A549 (cell line): Measurements from ENCODE around the gene TMEM185B. TPM values are rescaled to one million over a fixed set of nuclear protein-coding genes. Genes with fewer than 3 reads are reported as not detected.

ENCODE experiments used
- ATAC-seq, 2 experiments: fragments of 200-7000 bp in 1 of 2; fragments of >200 bp in 1 of 2; cut with Nextera tagmentation in 1 of 2; cut with Tn5 transposase in 1 of 2; 3 replicates each; pipeline versions ENCODE4 v1.8.0 to v1.9.1; 2018 to 2020; ENCODE audit warnings: mild to moderate bottlenecking in 1 of 2, moderate library complexity in 1 of 2
- CTCF ChIA-PET: fragments of 300-600 bp; sonication (Branson Sonifier 250); formaldehyde crosslinking; extraction: SDS; loops from one replicate; lab custom pipeline; 2021; ENCODE audit warnings: antibody characterized with exemption, inconsistent platforms; lab: Yijun Ruan, JAX
- POLR2A ChIA-PET: fragments of 350-600 bp; formaldehyde crosslinking; extraction: SDS; loops from one replicate; lab custom pipeline; 2021; ENCODE audit warnings: antibody characterized with exemption, inconsistent platforms; lab: Yijun Ruan, JAX
- DNase-seq, 2 experiments: peaks; one replicate each; pipeline versions ENCODE4 v3.0.0 to v3.0.0-alpha.2; 2011 to 2016; ENCODE audit warnings: low read depth in 1 of 2, low spot score in 1 of 2
- FAIRE-seq: peaks from 2 replicates; lab custom pipeline; 2011; peaks lifted over from hg19 to GRCh38; lab: Jason Lieb, UNC
- H3K27ac ChIP-seq, 2 experiments: fragments of >200 bp; sonication (Bioruptor Twin); formaldehyde crosslinking; 3 replicates each; pipeline ENCODE4 v1.5.1; 2016 to 2017
- H3K4me1 ChIP-seq: fragments of >200 bp; sonication (Bioruptor Twin); formaldehyde crosslinking; 3 replicates; pipeline ENCODE4 v1.6.1; 2016
- H3K4me2 ChIP-seq: fragments of >200 bp; sonication (Bioruptor Twin); formaldehyde crosslinking; 3 replicates; pipeline ENCODE4 v1.6.1; 2016
- H3K4me3 ChIP-seq: fragments of >200 bp; sonication (Bioruptor Twin); formaldehyde crosslinking; 3 replicates; pipeline ENCODE4 v1.5.1; 2016
- H3K9me3 ChIP-seq: fragments of >200 bp; sonication (Bioruptor Twin); formaldehyde crosslinking; 3 replicates; pipeline ENCODE4 v1.6.1; 2016
- ATOH8 ChIP-seq: fragments of 250-450 bp; sonication (Bioruptor Pico); IDR thresholded peaks from 2 replicates; pipeline ENCODE4 v1.5.0; 2020; ENCODE audit warnings: low read depth, mild to moderate bottlenecking, moderate library complexity
- BHLHE40 ChIP-seq: IDR thresholded peaks from 2 replicates; pipeline ENCODE4 v1.6.1; 2012; ENCODE audit warnings: low read depth, low read length, inconsistent platforms
- CBX8 ChIP-seq: fragments of 200-600 bp; sonication (generic); IDR thresholded peaks from 2 replicates; pipeline ENCODE4 v1.6.1; 2016
- CEBPB ChIP-seq, 2 experiments: fragments of >200 bp in 1 of 2; sonication (Bioruptor Twin) in 1 of 2; formaldehyde crosslinking in 1 of 2; IDR thresholded peaks; 2 replicates each; pipeline ENCODE4 v1.6.1; 2012 to 2016
- CHD4 ChIP-seq: fragments of 200-600 bp; sonication (generic); IDR thresholded peaks from 2 replicates; pipeline ENCODE4 v1.6.1; 2016; ENCODE audit warnings: antibody characterized with exemption, mild to moderate bottlenecking, borderline replicate concordance
- EHF ChIP-seq: fragments of 250-450 bp; sonication (Bioruptor Pico); IDR thresholded peaks from 2 replicates; pipeline ENCODE4 v1.5.0; 2020; ENCODE audit warnings: mild to moderate bottlenecking
- EHMT2 ChIP-seq: fragments of 200-600 bp; sonication (generic); IDR thresholded peaks from 2 replicates; pipeline ENCODE4 v1.6.1; 2016; ENCODE audit warnings: antibody characterized with exemption, low read depth, mild to moderate bottlenecking, moderate library complexity
- EP300 ChIP-seq, 2 experiments: fragments of >200 bp; sonication (Bioruptor Twin); formaldehyde crosslinking; IDR thresholded peaks; 2 replicates in 1 of 2; 3 replicates in 1 of 2; pipeline ENCODE4 v1.6.1; 2016 to 2017
- ESRRA ChIP-seq: fragments of 150-350 bp; IDR thresholded peaks from 2 replicates; pipeline ENCODE4 v1.6.1; 2014; ENCODE audit warnings: mild to moderate bottlenecking, low read length, borderline replicate concordance
- FOSB ChIP-seq: fragments of 250-450 bp; sonication (Bioruptor Pico); IDR thresholded peaks from 2 replicates; pipeline ENCODE4 v1.5.0; 2020; ENCODE audit warnings: mild to moderate bottlenecking, moderate library complexity
- FOXS1 ChIP-seq: fragments of 250-450 bp; sonication (Bioruptor Pico); IDR thresholded peaks from 2 replicates; pipeline ENCODE4 v1.5.0; 2020; ENCODE audit warnings: mild to moderate bottlenecking, moderate library complexity
- GATA3 ChIP-seq: IDR thresholded peaks from 2 replicates; pipeline ENCODE4 v1.6.1; 2012; ENCODE audit warnings: borderline replicate concordance
- HOXA7 ChIP-seq: fragments of 250-450 bp; sonication (Bioruptor Pico); IDR thresholded peaks from 2 replicates; pipeline ENCODE4 v1.5.0; 2020; ENCODE audit warnings: mild to moderate bottlenecking, moderate library complexity
- KDM1A ChIP-seq: fragments of 200-600 bp; sonication (generic); IDR thresholded peaks from 2 replicates; pipeline ENCODE4 v1.6.1; 2016; ENCODE audit warnings: low read depth, mild to moderate bottlenecking
- MAFK ChIP-seq: fragments of 450-650 bp; IDR thresholded peaks from 2 replicates; pipeline ENCODE4 v1.6.1; 2014; ENCODE audit not compliant: partially characterized antibody
- NR3C1 ChIP-seq: fragments of >200 bp; sonication (Bioruptor Twin); formaldehyde crosslinking; IDR thresholded peaks from 3 replicates; pipeline ENCODE4 v1.6.1; 2017
- POLR2A ChIP-seq: IDR thresholded peaks from 2 replicates; pipeline ENCODE4 v1.6.1; 2012; ENCODE audit warnings: mild to moderate bottlenecking, low read length
- RAD21 ChIP-seq, 2 experiments: fragments of >200 bp in 1 of 2; sonication (Bioruptor Twin) in 1 of 2; formaldehyde crosslinking in 1 of 2; IDR thresholded peaks in 1 of 2; conservative IDR thresholded peaks in 1 of 2; 2 replicates in 1 of 2; 3 replicates in 1 of 2; pipeline ENCODE4 v1.6.1; 2012 to 2018; ENCODE audit warnings: inconsistent platforms in 1 of 2
- RARB ChIP-seq: fragments of 250-450 bp; sonication (Bioruptor Pico); IDR thresholded peaks from 2 replicates; pipeline ENCODE4 v1.8.0; 2021; ENCODE audit warnings: mild to moderate bottlenecking, moderate library complexity
- RFX5 ChIP-seq: fragments of 450-650 bp; IDR thresholded peaks from 2 replicates; pipeline ENCODE4 v1.7.1; 2014; ENCODE audit warnings: antibody characterized with exemption, mild to moderate bottlenecking, moderate library complexity
- RNF2 ChIP-seq: fragments of 200-600 bp; sonication (generic); IDR thresholded peaks from 2 replicates; pipeline ENCODE4 v1.6.1; 2016; ENCODE audit warnings: low read depth, mild to moderate bottlenecking, antibody characterized with exemption, moderate library complexity, borderline replicate concordance
- SMC3 ChIP-seq: fragments of >200 bp; sonication (Bioruptor Twin); formaldehyde crosslinking; IDR thresholded peaks from 3 replicates; pipeline ENCODE4 v1.6.1; 2018; ENCODE audit warnings: inconsistent platforms
- SREBF2 ChIP-seq: fragments of 450-650 bp; IDR thresholded peaks from 2 replicates; pipeline ENCODE4 v1.6.1; 2014; ENCODE audit warnings: mild to moderate bottlenecking, moderate library complexity
- TFCP2L1 ChIP-seq: fragments of 250-450 bp; sonication (Bioruptor Pico); IDR thresholded peaks from 2 replicates; pipeline ENCODE4 v1.5.0; 2021; ENCODE audit warnings: mild to moderate bottlenecking
- ZSCAN20 ChIP-seq: fragments of 250-450 bp; sonication (Bioruptor Pico); IDR thresholded peaks from 2 replicates; pipeline ENCODE4 v1.8.0; 2022; ENCODE audit warnings: mild to moderate bottlenecking, moderate library complexity
- WGBS: methylation state at CpG from one replicate; pipeline ENCODE4 v1.1.6; 2017; ENCODE audit errors: missing lambda C conversion rate; 5-methylcytosine and 5-hydroxymethylcytosine counted together
- polyA plus RNA-seq, 4 experiments: library from polyadenylated mRNA; depleted of rRNA in 3 of 4; stranded (reverse); fragments of >200 nt; fragmentation: RNase III in 1 of 4; extraction: RNeasy Plus Mini Kit Qiagen cat#74134 plus additional on column Dnase treatment in 1 of 4; gene quantifications; 2 replicates in 3 of 4; 3 replicates in 1 of 4; pipeline ENCODE4 v1.2.3, GENCODE V29; 2011 to 2017
- TF ChIP-seq, protein P1 (sequence below): IDR thresholded peaks from 2 replicates; pipeline ENCODE4 v1.6.1; 2012
- TF ChIP-seq, protein P2 (sequence below): fragments of >200 bp; sonication (Bioruptor Twin); formaldehyde crosslinking; IDR thresholded peaks from 2 replicates; pipeline ENCODE4 v1.6.1; 2016
- TF ChIP-seq, protein P3 (sequence below): fragments of 150-350 bp; IDR thresholded peaks from 2 replicates; pipeline ENCODE4 v1.6.1; 2014; ENCODE audit warnings: low read depth, mild to moderate bottlenecking, low read length

The TMEM185B gene
- polyA plus RNA-seq, 2 of the 4 experiments (the other 2 are of a cell fraction) = 30.3 to 41.8 TPM

- Histone ChIP-seq H3K4me3 (no peak overlapping the region), H3K4me1 (no peaks in the 10 kb centered on the region), H3K27ac (no peak overlapping the region), H3K4me2 (no peak overlapping the region), H3K9me3 (no peaks in the 10 kb centered on the region)
- FAIRE-seq (no peak), ATAC-seq (no peak), DNase-seq (no peak)
- WGBS = 89% methylated on average over 11 of the region's 11 CpGs
- TF ChIP-seq KDM1A (no peak), CEBPB (IDR thresholded peaks at IDR 0.05) (no peak), MAFK (peak; percentile 37), RNF2 (no peak), FOXS1 (CRISPR knock-in tag) (no peak), NR3C1 (no peak), EHF (CRISPR knock-in tag) (no peak)
- CTCF ChIA-PET = interaction anchor here (1.1 to 2.0 kb wide), 2 partner anchors 15 to 44 kb away, joined by 4 to 5 read pairs; no protein-coding TSS in a partner anchor
- POLR2A ChIA-PET = no interaction called here
Observed at GRCh38 chr2:120269076-120269744, 46.0 kb upstream of the TMEM185B start.

DNA sequence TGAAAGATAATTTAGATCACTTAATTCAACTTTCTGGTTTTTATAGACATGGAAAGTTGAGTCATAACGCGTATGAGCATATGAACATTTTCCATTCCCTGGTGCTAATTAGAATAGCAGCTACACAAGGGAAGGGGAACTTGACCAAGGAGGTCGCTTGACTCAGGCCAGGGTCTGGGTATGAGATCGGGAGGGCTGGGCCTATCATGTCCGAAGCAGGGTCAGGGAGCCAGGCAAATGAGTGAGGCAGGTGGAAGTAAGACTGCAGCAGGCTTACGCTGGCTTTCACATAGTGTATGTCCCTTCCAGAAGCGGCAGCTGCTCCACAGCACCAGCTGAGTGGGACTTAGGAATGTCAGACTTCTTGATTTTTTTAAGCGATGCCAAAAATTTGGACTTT lies 44.1 kb upstream of the TMEM185B start:
- Histone ChIP-seq H3K4me2 (no peak overlapping the region), H3K27ac (no peak overlapping the region), H3K4me3 (no peak overlapping the region), H3K4me1 (no peaks in the 10 kb centered on the region), H3K9me3 (no peaks in the 10 kb centered on the region)
- TF ChIP-seq TFCP2L1 (CRISPR knock-in tag) = no peak
- TF ChIP-seq RNF2 = no peak
- TF ChIP-seq CHD4 = no peak
- TF ChIP-seq RARB (CRISPR knock-in tag) = no peak
- TF ChIP-seq NR3C1 = no peak
- TF ChIP-seq ZSCAN20 (CRISPR knock-in tag) = no peak
- no peak for TF ChIP-seq EHMT2
- no peak for TF ChIP-seq POLR2A
- no peak for TF ChIP-seq ATOH8 (CRISPR knock-in tag)
- TF ChIP-seq RAD21 (conservative IDR thresholded peaks at IDR 0.05 in 1 of 2, IDR thresholded peaks at IDR 0.05 in 1 of 2) = no peak
- no peak for TF ChIP-seq CEBPB (IDR thresholded peaks at IDR 0.05)
- TF ChIP-seq GATA3 = no peak
- TF ChIP-seq HOXA7 (CRISPR knock-in tag) = no peak
- TF ChIP-seq, protein P1, sequence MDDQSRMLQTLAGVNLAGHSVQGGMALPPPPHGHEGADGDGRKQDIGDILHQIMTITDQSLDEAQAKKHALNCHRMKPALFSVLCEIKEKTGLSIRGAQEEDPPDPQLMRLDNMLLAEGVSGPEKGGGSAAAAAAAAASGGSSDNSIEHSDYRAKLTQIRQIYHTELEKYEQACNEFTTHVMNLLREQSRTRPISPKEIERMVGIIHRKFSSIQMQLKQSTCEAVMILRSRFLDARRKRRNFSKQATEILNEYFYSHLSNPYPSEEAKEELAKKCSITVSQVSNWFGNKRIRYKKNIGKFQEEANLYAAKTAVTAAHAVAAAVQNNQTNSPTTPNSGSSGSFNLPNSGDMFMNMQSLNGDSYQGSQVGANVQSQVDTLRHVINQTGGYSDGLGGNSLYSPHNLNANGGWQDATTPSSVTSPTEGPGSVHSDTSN = no peak
- no peak for TF ChIP-seq EP300 (IDR thresholded peaks at IDR 0.05)
- ATAC-seq (no peak), DNase-seq (no peak), FAIRE-seq (no peak)
- ChIA-PET CTCF (interaction anchor here (1.3 kb wide), 1 partner anchor 10 kb away, joined by 4 read pairs; no protein-coding TSS in a partner anchor), POLR2A (no interaction called here)
- 93% methylated on average over 8 of the region's 8 CpGs for WGBS

- TF ChIP-seq CEBPB (IDR thresholded peaks at IDR 0.05) (no peak), CHD4 (no peak), RAD21 (conservative IDR thresholded peaks at IDR 0.05 in 1 of 2, IDR thresholded peaks at IDR 0.05 in 1 of 2) (no peak), RARB (CRISPR knock-in tag) (no peak), RFX5 (no peak), MAFK (no peak), ESRRA (no peak), TFCP2L1 (CRISPR knock-in tag) (no peak), SMC3 (no peak), BHLHE40 (no peak), CBX8 (no peak), ATOH8 (CRISPR knock-in tag) (no peak), HOXA7 (CRISPR knock-in tag) (no peak), SREBF2 (no peak), FOSB (CRISPR knock-in tag) (no peak)
- TF ChIP-seq, protein P2, sequence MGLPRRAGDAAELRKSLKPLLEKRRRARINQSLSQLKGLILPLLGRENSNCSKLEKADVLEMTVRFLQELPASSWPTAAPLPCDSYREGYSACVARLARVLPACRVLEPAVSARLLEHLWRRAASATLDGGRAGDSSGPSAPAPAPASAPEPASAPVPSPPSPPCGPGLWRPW = no peak
- TF ChIP-seq, protein P3, sequence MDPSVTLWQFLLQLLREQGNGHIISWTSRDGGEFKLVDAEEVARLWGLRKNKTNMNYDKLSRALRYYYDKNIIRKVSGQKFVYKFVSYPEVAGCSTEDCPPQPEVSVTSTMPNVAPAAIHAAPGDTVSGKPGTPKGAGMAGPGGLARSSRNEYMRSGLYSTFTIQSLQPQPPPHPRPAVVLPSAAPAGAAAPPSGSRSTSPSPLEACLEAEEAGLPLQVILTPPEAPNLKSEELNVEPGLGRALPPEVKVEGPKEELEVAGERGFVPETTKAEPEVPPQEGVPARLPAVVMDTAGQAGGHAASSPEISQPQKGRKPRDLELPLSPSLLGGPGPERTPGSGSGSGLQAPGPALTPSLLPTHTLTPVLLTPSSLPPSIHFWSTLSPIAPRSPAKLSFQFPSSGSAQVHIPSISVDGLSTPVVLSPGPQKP = no peak
- TF ChIP-seq, protein P1 = no peak
- Histone ChIP-seq H3K4me1 (no peaks in the 10 kb centered on the region), H3K4me3 (no peak overlapping the region), H3K9me3 (peaks cover 5% of the 10 kb centered on the region; the same call in 1 of the 3 replicates), H3K4me2 (no peak overlapping the region), H3K27ac (no peak overlapping the region)
- ATAC-seq (no peak), DNase-seq (no peak), FAIRE-seq (no peak)
- 80% methylated on average over 12 of the region's 12 CpGs for WGBS
- POLR2A ChIA-PET = no interaction called here
- CTCF ChIA-PET = interaction anchor here (2.2 kb wide), 1 partner anchor 48 kb away, joined by 8 read pairs; no protein-coding TSS in a partner anchor
Observed at GRCh38 chr2:120265006-120265405, 41.8 kb upstream of the TMEM185B start.
